22Rv1 (cell line): ENCODE measurements around the gene ODAD3.

Source experiments
- ZFX ChIP-seq: fragments of 450-650 bp; IDR thresholded peaks from 2 replicates; pipeline ENCODE4 v1.6.1; 2017; ENCODE audit warnings: antibody characterized with exemption, borderline replicate concordance
- TF ChIP-seq, protein P1 (sequence below): fragments of 450-650 bp; IDR thresholded peaks from 2 replicates; pipeline ENCODE4 v1.5.1; 2017; ENCODE audit warnings: mild to moderate bottlenecking

DNA sequence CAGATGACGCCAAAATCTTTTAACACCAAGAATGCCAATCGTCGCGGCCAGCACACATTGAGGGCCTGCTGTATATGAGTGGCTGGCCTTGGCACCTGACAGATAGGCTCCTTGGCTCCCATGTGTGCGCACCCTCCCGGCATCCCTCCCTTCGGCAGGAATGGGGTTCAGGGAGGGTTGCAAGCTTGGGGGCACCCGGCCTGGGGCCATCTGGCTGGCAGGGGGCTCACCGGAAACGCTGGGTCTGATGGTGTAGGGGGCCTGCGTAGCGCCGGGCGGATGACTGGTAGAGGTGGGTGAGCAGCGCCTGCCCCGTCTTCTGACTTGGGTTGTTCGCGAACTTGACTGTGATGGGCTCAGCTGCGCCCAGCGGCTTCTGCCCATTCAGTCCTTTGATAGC is 22.9 kb upstream of the ODAD3 start:
- TF ChIP-seq, protein P1, sequence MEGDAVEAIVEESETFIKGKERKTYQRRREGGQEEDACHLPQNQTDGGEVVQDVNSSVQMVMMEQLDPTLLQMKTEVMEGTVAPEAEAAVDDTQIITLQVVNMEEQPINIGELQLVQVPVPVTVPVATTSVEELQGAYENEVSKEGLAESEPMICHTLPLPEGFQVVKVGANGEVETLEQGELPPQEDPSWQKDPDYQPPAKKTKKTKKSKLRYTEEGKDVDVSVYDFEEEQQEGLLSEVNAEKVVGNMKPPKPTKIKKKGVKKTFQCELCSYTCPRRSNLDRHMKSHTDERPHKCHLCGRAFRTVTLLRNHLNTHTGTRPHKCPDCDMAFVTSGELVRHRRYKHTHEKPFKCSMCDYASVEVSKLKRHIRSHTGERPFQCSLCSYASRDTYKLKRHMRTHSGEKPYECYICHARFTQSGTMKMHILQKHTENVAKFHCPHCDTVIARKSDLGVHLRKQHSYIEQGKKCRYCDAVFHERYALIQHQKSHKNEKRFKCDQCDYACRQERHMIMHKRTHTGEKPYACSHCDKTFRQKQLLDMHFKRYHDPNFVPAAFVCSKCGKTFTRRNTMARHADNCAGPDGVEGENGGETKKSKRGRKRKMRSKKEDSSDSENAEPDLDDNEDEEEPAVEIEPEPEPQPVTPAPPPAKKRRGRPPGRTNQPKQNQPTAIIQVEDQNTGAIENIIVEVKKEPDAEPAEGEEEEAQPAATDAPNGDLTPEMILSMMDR, result no peak
- TF ChIP-seq ZFX, result no peak
